HG02588 (cell line): ENCODE data around the gene C2CD4D.
"Not testable (repeated sequence)": the region's sequence is repeated elsewhere in the genome, so short reads cannot be mapped to it uniquely, and the experiment has no call there.

Experiments
- ATAC-seq: cut with Tn5 transposase; IDR thresholded peaks from one replicate; pipeline ENCODE4 v1.9.1; 2021; ENCODE audit warnings: mild to moderate bottlenecking, moderate library complexity; ENCODE audit not compliant: unreplicated experiment

Gene C2CD4D

GRCh38 chr1:151858886-151859665, 19.5 kb upstream of the C2CD4D start:
- no peak for ATAC-seq

GRCh38 chr1:151858030-151858746, 18.6 kb upstream of the C2CD4D start:
- ATAC-seq: no peak

- ATAC-seq: no peak
Observed at GRCh38 chr1:151855933-151856332, 16.3 kb upstream of the C2CD4D start.

GRCh38 chr1:151855516-151855915, 15.9 kb upstream of the C2CD4D start:
- ATAC-seq: not testable (repeated sequence)

- no peak for ATAC-seq
Observed at GRCh38 chr1:151854658-151855057, 15.0 kb upstream of the C2CD4D start.

- ATAC-seq: no peak
Observed at GRCh38 chr1:151853411-151853943, 13.9 kb upstream of the C2CD4D start, which contains the start of gene THEM5. Gene THEM5 (minus strand): TSS chr1:151853712. CDS start chr1:151853565, 147 bp downstream.

- ATAC-seq: no peak
Observed at GRCh38 chr1:151852733-151853132, 13.1 kb upstream of the C2CD4D start.

- no peak for ATAC-seq
Observed at GRCh38 chr1:151851886-151852285, 12.3 kb upstream of the C2CD4D start.

GRCh38 chr1:151849871-151850270, 10.3 kb upstream of the C2CD4D start:
- ATAC-seq: no peak

- no peak for ATAC-seq
Observed at GRCh38 chr1:151849126-151849525, 9.5 kb upstream of the C2CD4D start.

GRCh38 chr1:151847867-151848596, 8.4 kb upstream of the C2CD4D start:
- no peak for ATAC-seq

- ATAC-seq: no peak
Observed at GRCh38 chr1:151846686-151847237, 7.1 kb upstream of the C2CD4D start.

- no peak for ATAC-seq
Observed at GRCh38 chr1:151846062-151846568, 6.5 kb upstream of the C2CD4D start.

- no peak for ATAC-seq
Observed at GRCh38 chr1:151843398-151843797, 3.8 kb upstream of the C2CD4D start.

GRCh38 chr1:151841141-151841540, 1.5 kb upstream of the C2CD4D start:
- ATAC-seq: no peak

- ATAC-seq: no peak
Observed at GRCh38 chr1:151840421-151840820, 801 bp upstream of the C2CD4D start.

GRCh38 chr1:151839082-151839412, 573 bp downstream of the C2CD4D start:
- ATAC-seq: no peak

GRCh38 chr1:151838222-151839081, 1.2 kb downstream of the C2CD4D start:
- peak; percentile 36 for ATAC-seq

- ATAC-seq: no peak
Observed at GRCh38 chr1:151837884-151838221, 1.8 kb downstream of the C2CD4D start.

GRCh38 chr1:151837197-151837596, 2.4 kb downstream of the C2CD4D start:
- ATAC-seq: no peak
